Raji (cell line): ENCODE results near the gene DCANP1.

Experiments
- POLR2A ChIP-seq: IDR thresholded peaks from 2 replicates; pipeline ENCODE4 v1.6.1; 2011; ENCODE audit warnings: low read depth, low read length, control low read depth; ENCODE audit not compliant: insufficient read depth

DCANP1 gene

DNA sequence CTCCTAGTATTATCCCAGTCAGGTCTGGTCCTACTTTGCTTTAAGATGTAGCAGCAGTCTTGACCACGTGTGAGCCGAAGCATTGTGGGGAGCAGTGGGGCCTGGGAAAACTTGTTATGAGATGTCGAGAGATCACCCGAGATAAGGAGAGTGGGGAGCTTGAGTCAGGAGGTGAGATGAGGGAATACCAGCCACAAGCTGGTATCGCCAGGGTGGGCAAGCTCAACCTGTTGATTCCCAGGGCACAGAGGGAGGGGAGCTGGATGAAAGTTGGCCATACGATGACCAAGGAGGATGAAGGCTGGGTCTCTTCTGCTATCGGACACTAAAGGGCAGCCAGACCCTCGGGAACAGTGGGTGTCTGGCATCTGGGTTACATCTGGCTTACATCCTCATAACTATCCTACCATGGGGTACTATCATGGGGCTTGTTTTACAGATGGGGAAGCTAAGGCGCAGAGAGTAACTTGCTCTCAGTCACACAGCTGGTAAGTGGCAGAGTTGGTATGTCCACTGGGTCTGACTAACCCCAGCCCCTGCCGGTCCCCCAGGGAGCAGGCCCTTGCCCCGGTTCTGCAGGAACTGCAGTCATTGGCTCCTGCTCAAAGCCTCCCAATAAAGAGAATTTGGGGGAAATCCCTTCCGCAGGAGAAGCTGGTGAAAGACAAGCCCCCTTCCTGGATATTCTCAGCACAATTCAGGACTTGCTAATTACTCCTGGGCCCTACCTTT is 18.4 kb upstream of the DCANP1 start:
- no peak for TF ChIP-seq POLR2A

DNA sequence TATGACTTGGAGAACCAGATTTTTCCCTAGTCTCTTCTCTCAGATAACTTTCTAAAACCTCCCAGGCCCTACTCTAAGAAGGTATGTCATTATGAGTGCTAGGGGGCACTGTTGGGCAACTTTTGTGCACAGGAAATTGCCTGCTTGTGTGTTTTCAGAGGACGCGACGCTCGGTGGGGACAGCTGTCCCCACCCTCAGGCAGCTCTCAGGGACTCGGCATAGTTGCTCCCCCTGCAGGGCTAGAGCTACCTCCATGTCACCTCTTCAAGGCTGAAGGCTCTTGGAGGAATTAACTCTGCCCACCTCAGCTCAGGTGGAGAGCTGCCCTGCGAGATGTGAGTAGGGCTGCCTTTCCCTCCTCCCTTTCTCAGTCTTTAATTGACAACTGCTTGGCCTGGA is 15.2 kb upstream of the DCANP1 start:
- no peak for TF ChIP-seq POLR2A

DNA sequence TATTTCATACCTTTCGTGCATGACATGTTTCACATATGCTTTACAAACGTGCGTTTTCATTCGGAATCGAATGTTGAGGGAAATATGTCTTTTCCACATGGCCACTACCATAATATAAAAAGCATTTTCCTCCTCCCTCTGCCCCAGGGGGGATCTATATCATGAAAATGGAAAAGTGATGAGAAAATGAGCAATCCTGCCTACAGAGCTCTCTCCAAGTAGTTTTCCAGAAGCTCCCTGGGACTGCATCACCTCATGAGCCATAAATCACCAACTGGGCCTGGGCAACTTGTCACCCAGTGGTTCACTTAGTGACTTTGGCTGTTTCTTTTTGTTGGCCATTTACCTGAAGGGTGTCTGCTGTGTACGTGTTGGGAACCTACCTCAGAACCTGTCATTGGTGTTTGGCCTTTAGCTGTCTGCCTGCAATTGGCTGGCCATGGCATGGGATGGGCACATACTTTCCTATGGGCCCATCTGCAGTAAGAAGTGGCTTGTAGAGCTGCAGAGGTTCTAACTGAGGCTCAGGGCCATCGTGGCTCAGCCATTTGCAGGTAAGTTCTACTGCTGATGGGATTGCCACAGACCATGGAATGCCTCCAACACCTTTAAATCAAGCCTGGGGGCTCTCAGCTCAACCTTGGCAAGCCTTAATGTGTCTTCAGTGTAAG is 14.5 kb upstream of the DCANP1 start:
- TF ChIP-seq POLR2A: no peak

DNA sequence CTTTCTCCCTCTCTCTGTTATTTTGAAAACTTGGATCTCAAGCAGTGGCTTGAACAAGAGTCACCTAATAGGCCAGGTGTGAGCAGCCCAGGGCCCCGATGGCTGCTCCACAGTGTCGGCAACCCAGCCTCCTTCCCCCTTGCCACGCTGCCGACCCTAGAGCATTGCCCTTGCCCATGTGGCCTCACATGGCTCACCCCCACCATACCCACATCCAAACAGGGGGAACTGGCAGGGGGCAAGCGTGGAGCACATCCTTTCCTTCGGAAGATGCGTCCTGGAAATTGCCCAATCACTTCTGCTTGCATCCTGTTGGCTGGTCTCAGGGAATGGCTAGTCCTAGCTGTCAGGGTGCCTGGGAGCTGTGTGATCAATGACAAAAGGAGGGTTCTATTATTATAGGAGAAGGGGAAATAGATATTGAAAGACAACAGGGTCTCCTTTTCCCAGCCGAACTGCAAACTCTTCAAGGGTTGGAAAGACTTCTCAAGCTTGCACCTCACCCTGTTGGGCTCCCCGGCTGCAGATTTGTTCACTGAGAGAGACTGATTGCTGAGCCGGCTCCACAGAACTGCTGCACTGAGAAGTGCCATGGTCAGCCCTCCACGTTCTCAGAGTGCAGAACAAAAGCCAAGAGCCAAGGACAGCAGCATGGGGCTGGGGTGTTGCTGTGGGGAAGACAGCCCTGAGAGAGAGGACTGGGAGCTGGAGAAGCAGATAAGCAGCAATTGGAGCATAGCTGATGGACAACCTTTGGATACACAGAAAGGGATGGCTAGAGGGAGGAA is 13.3 kb upstream of the DCANP1 start:
- TF ChIP-seq POLR2A: no peak

DNA sequence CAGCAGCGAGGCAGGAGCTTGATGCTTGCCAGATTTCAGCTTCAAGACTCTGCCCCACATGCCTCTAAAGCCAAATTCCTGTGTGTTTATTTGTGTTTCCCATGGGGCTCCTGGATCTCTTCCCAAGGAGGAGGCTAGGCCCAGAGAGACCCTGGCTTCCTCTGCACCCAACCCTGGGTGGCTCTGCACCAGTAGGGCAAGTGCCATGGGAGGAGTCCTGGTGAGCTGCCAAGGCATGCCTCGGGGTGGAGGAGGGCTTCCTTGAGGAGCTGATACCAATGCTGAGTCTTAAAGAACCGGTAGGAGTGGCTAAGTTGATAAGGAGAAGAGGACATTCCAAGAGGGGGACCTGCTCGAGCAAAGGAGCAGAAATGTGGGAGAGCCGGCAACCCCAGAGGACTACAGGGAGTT is 11.8 kb upstream of the DCANP1 start:
- no peak for TF ChIP-seq POLR2A

DNA sequence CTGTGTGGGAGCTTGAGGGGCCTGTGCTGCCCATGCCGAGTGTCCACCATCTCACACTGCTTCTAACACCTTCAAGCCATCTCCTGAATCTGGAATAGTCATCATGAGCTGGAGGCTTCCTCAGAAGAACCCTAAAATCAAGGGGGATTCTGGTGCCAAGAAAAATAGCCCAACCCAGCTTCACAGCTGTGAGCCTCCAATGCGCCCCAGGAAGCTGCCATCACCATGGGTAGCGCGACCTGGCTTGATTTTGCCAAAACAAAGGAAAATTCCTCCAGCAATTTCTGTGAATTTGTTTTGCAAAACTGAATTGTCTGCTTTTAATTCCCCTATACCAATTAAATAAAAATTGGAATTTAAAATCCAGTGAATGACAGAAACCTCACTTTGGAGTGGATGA is 11.2 kb upstream of the DCANP1 start:
- TF ChIP-seq POLR2A: no peak

DNA sequence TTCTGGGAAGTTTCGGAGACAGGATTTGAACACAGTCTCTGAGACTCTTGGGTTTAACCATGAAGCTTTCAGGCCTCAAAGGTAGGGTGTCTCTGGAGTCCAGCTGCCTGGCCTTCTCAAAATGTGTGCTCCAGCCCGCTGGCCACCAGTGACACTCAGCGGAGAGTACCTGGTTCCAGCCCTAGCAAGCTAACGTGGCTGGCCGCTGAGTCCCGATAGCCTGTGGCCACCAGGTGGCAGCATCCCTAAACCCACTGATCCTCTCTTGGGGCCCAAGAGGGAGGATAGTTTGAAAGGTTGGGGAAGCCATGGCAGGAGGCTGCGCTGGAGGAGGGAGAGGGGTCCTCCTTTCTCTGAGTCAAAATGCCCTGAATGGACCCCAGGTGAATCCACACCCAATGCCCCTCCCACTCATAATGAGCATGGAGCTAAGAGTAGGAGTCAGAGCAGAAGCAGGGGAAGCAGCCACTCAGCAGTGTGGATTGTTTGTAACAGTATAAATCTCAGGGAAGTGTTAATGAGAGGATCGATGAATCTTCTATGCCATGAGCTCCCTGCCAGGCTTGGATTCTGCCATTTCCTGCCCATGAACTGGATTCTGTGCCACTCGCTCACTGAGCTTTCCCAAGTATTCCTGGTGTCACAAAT is 10.4 kb upstream of the DCANP1 start:
- TF ChIP-seq POLR2A: no peak

DNA sequence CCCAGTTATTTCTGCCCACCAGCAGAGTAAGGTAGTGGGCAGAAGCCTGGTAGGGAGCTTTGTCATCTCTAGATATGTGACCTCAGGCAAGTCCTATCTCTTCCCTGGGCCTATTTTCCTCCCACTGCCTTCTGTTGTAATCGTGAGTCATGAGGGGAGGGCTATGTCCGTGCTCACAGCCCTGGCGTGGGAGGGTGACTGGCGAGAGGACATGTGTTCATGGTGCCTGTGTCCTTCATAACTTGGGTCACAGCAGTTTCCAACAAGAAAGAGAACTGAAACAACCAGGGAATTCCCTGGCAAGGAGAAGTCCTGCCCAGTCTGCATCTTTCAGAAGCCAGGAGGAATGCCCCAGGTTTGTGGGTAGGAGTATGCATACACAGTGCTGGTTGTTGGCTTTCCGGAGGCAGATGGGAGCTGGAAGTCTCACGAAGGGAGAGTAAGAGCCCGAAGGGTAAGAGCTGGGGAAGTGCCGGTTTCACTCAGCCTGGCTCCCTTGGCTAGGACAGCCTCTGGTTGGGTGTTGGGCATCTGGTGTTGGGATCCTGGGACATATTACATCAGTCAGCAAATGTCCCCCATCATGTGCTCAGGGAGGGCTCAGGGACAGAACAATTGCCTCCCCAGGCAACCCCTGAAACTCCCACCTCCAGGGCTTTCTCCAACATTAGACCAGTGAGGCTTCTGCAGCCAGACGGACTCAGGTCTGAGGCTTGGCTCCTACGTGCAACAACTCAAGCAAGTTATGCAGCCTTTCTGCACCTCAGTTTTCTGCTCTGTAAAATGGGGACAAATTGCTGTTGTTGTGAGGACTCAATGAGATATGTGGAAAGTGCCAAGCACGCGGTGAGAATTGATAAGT is 9.3 kb upstream of the DCANP1 start:
- TF ChIP-seq POLR2A: no peak

DNA sequence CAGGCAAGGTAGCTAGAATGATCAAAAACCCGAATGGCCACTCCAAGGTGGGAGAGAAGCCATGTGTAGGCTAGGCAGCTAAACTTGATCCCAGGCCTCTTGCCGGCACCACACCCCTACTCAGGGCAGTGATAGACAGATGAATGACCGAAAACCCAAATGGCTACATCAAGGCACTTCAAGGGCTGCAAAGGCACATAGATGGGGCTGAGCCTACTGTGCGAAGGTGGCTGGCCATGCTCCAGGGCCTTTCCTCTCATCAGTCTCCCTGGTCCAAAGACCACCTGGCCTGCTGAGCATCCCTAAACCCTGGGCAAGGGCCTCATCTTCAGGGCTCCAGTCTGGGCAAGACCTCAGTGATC is 8.7 kb upstream of the DCANP1 start:
- TF ChIP-seq POLR2A: no peak

DNA sequence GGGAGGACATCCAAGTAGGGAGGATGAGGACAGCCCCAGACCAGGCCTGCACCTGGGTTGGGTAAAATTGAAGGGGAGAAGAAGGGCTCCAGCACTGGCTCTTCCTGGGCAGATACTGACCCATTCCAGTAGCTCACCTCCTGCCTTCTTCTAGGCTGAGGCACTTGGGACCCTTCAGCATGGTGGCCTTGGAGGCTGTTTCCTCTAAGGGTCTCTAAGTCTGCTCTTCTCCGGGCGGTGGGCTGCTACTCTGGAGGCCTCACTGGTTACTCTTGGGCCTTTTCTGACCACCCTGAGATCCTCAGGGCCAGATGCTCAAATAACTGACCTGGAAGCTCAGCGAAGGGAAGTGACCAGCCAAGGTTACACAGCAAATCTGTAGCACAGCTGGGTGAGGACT is 7.8 kb upstream of the DCANP1 start:
- no peak for TF ChIP-seq POLR2A

DNA sequence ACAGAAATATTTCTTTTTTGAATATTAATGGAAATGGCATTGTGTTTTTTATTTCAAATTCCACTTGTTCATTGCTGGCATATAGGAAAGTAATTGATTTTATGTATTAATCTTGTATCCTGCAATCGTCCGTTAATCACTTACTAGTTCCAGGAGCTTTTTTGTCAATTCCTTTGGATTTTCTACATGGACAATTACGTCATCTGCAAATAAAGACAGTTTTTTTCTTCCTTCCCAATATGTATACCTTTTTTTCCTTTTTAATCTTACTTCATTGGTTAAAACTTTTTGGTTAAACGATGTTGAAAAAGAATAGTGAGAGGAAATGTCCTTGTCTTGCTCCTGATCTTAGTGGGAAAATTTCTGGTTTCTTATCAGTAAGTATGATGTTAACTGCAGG is 6.5 kb upstream of the DCANP1 start:
- TF ChIP-seq POLR2A: no peak

DNA sequence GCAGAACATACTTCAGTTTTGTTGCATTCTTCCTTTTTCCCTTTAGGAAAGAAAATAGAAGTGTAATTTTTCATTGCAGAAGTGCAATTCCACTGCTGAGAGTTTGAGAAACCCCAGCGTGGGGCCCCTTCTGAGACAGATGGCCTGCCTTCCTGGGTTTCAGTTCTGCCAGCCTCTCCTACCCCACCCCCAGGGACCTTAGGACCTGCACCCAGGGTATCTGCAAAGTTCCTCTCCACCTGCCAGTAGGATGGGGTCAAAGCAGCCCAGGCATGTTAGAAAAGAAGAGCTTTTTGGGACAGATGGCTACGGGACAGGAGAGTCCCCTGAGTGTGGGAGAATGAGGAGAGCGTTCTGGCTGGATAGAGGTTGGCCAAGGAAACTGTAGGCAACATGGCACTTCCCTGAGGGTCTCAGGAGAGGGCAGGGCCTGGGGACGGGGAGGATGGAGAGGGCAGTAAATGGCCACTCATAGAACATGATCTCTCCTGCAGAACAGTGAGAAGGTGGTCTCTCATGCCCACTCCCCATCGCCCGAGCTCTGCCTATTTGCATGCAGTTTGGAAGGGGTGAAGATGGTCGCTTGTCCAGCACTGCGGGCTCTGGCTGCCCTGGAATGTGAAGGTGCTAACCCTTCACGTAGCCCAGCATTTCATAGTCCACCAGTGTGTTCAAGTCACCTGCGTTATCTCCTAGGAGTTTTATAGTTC is 5.3 kb upstream of the DCANP1 start, which contains the start of gene TIFAB:
TSS of gene TIFAB (minus strand) at position 31 of the 710 bp plus-strand sequence. CDS start 2,412 bp downstream, outside the sequence.
- no peak for TF ChIP-seq POLR2A

DNA sequence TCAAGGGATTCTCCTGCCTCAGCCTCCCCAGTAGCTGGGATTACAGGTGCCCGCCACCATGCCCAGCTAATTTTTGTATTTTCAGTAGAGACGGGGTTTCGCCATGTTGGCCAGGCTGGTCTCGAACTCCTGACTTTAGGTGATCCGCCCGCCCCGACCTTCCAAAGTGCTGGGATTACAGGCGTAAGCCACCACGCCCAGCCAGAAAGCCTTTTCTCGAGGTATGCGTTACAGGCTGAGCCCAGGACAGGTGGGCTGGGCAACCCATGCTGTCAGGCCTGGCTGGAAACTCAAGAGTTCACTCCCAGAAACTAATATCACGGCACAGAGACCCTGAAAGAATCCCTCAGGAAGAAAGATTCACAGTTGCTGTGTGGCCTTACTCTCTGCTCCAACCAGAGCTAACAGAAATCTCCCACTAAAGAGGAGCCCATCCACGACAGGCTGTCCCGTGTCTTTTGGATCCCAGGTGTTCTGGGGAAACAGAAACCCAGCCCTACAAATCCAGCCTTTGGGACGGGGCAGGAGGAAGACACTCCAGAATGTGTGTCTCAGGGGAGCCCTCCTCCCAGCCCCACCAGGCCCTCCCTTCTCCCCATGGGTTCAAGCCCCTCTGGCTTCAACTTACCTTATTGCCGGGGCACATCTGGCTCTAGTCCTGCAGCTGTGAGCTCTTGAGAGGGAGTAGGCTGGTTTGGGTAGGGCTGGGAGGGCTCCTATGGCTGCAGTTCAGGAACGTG is 4.6 kb upstream of the DCANP1 start:
- no peak for TF ChIP-seq POLR2A
